GM12878 (cell line): Measurements from ENCODE around the gene BMF. TPM values are rescaled to one million over a fixed set of nuclear protein-coding genes. Genes with fewer than 3 reads are reported as not detected.

Experiments
- ATAC-seq: fragments of 200-7000 bp; cut with Tn5 transposase; 3 replicates; pipeline ENCODE4 v1.9.1; 2020; ENCODE audit warnings: mild to moderate bottlenecking, moderate library complexity
- BruUV-seq: library from RNA; stranded (reverse); fragments of 400-500 nt; replicated peaks from 2 replicates; lab custom pipeline; 2021; lab: Mats Ljungman, UMichigan
- CTCF ChIA-PET: fragments of 300-600 bp; sonication (Branson Sonifier 250); formaldehyde crosslinking; extraction: SDS; loops from one replicate; lab custom pipeline; 2021; ENCODE audit warnings: inconsistent platforms; lab: Yijun Ruan, JAX
- POLR2A ChIA-PET: fragments of 350-600 bp; formaldehyde crosslinking; extraction: SDS; loops from one replicate; lab custom pipeline; 2021; ENCODE audit warnings: inconsistent platforms; lab: Charles Lee
- RAD21 ChIA-PET: fragments of 300-600 bp; sonication (Branson Sonifier 250); formaldehyde crosslinking; loops from one replicate; lab custom pipeline; 2023; ENCODE audit warnings: antibody characterized with exemption; ENCODE audit not compliant: unreplicated experiment; lab: Charles Lee
- SMC1A ChIA-PET: fragments of 300-600 bp; sonication (Branson Sonifier 250); formaldehyde crosslinking; loops from one replicate; lab custom pipeline; 2023; ENCODE audit not compliant: unreplicated experiment, uncharacterized antibody; lab: Charles Lee
- DNase-seq: peaks from one replicate; pipeline ENCODE4 v3.0.0-alpha.2; 2011; ENCODE audit warnings: low read depth, low spot score
- FAIRE-seq: peaks from 3 replicates; lab custom pipeline; 2011; peaks lifted over from hg19 to GRCh38; lab: Jason Lieb, UNC
- H2AFZ ChIP-seq: 2 replicates; pipeline ENCODE4 v1.6.0; 2011; ENCODE audit warnings: low read depth, low read length, control low read depth; ENCODE audit not compliant: control insufficient read depth
- H3K27ac ChIP-seq: 2 replicates; pipeline ENCODE4 v1.5.1; 2011; ENCODE audit warnings: control low read depth; ENCODE audit not compliant: control insufficient read depth, insufficient read depth
- H3K27me3 ChIP-seq, 2 experiments: replicated peaks in 1 of 2; 2 replicates each; pipeline versions ENCODE4 v1.6.0 to v1.6.1; 2011; ENCODE audit warnings: low read length in 1 of 2; ENCODE audit not compliant: control insufficient read depth in 2 of 2, insufficient read depth in 2 of 2
- H3K36me3 ChIP-seq, 2 experiments: 2 replicates each; pipeline ENCODE4 v1.5.1; 2011; ENCODE audit warnings: low read length in 1 of 2; ENCODE audit not compliant: control insufficient read depth in 2 of 2, insufficient read depth in 2 of 2
- H3K4me1 ChIP-seq: 2 replicates; pipeline ENCODE4 v1.6.1; 2011; ENCODE audit warnings: mild to moderate bottlenecking, low read length, moderate library complexity, mixed read lengths; ENCODE audit not compliant: control insufficient read depth, insufficient read depth
- H3K4me2 ChIP-seq: 2 replicates; pipeline ENCODE4 v1.6.0; 2011; ENCODE audit warnings: control low read depth; ENCODE audit not compliant: control insufficient read depth, insufficient read depth
- H3K4me3 ChIP-seq: fragments of 200-600 bp; sonication (generic); 2 replicates; pipeline ENCODE4 v1.5.1; 2016
- H3K79me2 ChIP-seq: 2 replicates; pipeline ENCODE4 v1.6.0; 2011; ENCODE audit warnings: low read length; ENCODE audit not compliant: control insufficient read depth, insufficient read depth
- H3K9ac ChIP-seq: 2 replicates; pipeline ENCODE4 v1.8.0; 2011; ENCODE audit warnings: low read length, control low read depth, mixed read lengths; ENCODE audit not compliant: control insufficient read depth, insufficient read depth
- H3K9me3 ChIP-seq: replicated peaks from 3 replicates; pipeline ENCODE4 v1.5.1; 2011; ENCODE audit warnings: mild to moderate bottlenecking, low read length; ENCODE audit not compliant: control insufficient read depth, insufficient read depth
- H4K20me1 ChIP-seq: 2 replicates; pipeline ENCODE4 v1.6.0; 2011; ENCODE audit not compliant: control insufficient read depth, insufficient read depth
- POLR2A ChIP-seq: IDR thresholded peaks from 2 replicates; pipeline ENCODE4 v1.6.1; 2011; ENCODE audit warnings: low read depth, mild to moderate bottlenecking, low read length
- POLR2AphosphoS2 ChIP-seq: IDR thresholded peaks from 2 replicates; pipeline ENCODE4 v1.6.1; 2011; ENCODE audit warnings: low read depth, mild to moderate bottlenecking, low read length, improper control_type of control experiment, moderate library complexity
- STAT1 ChIP-seq: fragments of 450-650 bp; conservative IDR thresholded peaks from 2 replicates; pipeline ENCODE4 v1.6.1; 2014; ENCODE audit warnings: antibody characterized with exemption, mild to moderate bottlenecking
- YBX1 ChIP-seq: fragments of 450-650 bp; IDR thresholded peaks from 2 replicates; pipeline ENCODE4 v1.6.1; 2016; ENCODE audit warnings: antibody characterized with exemption
- WGBS: methylation state at CpG from one replicate; pipeline ENCODE4 v1.1.6; 2016; ENCODE audit warnings: low lambda C conversion rate; ENCODE audit not compliant: insufficient replicate concordance, insufficient coverage; ENCODE audit errors: missing lambda C conversion rate; 5-methylcytosine and 5-hydroxymethylcytosine counted together
- in situ Hi-C: fragments of 300-500 bp; cut with MboI; formaldehyde crosslinking; loops from 9 replicates; pipeline ENCODE4 v1.14.3; 2018; ENCODE audit warnings: mixed read lengths
- intact Hi-C: fragments of 100-400 bp; cut with micrococcal nuclease; formaldehyde crosslinking; loops from one replicate; pipeline ENCODE4 v1.14.2; 2022; ENCODE audit not compliant: unreplicated experiment
- polyA plus RNA-seq, 11 experiments: library from polyadenylated mRNA; depleted of rRNA in 4 of 11; unstranded in 6 of 11; stranded (reverse) in 5 of 11; fragments of >200 nt; fragmentation: Nextera tagmentation in 4 of 11; fragmentation: Illumina TruSeq in 1 of 11; extraction: Ambion mirVana in 4 of 11; extraction: Trizol in 1 of 11; gene quantifications; 1 replicate in 1 of 11; 2 replicates in 10 of 11; pipeline versions ENCODE4 v1.2.1 to v1.2.3, GENCODE V29; 2011 to 2016; ENCODE audit warnings: inconsistent platforms in 2 of 11, missing spikeins in 2 of 11, low read depth in 1 of 11
- total RNA-seq, 4 experiments: library from RNA; depleted of rRNA in 3 of 4; stranded (reverse); fragments of >200 nt in 3 of 4; fragmentation: Illumina TruSeq in 1 of 4; extraction: Trizol in 1 of 4; gene quantifications; 2 replicates each; pipeline versions ENCODE4 v1.2.1 to v1.2.3, GENCODE V29; 2013 to 2021

Gene BMF
- total and polyA plus RNA-seq, 10 of the 15 experiments (the other 5 are each of a cell fraction or from before 2014, with no cell fraction given): 0.82 to 34.9 (median 16.9) TPM

- no peak for FAIRE-seq
- SMC1A ChIA-PET: interaction anchor here (2.0 to 43.9 kb wide), 2 partner anchors 16 to 43 kb away, joined by 6 to 981 read pairs; partner anchors contain the start of gene BMF
Observed at GRCh38 chr15:40087991-40088928, 20.4 kb downstream of the BMF start.

More at GRCh38 chr15:40087991-40088928, 20.4 kb downstream of the BMF start:
- Histone ChIP-seq H3K4me2 (no peak overlapping the region), H3K36me3 (peaks cover 17 to 19% of the 10 kb centered on the region in 2 experiments), H3K9me3 (no peaks in the 10 kb centered on the region), H3K4me1 (peaks cover 12% of the 10 kb centered on the region), H2AFZ (no peak overlapping the region), H4K20me1 (no peaks in the 10 kb centered on the region), H3K27ac (no peak overlapping the region), H3K4me3 (no peak overlapping the region), H3K79me2 (peaks cover 3% of the 10 kb centered on the region; the same call in 1 of the 2 replicates), H3K9ac (no peak overlapping the region), H3K27me3 (no peaks in the 10 kb centered on the region)
- ChIA-PET POLR2A (interaction anchor here (1.0 to 1.6 kb wide), 5 partner anchors 13 to 34 kb away, joined by 3 to 6 read pairs (median 3); no protein-coding TSS in a partner anchor), RAD21 (interaction anchor here (0.6 to 1.0 kb wide), 2 partner anchors 15 to 114 kb away, joined by 3 read pairs; no protein-coding TSS in a partner anchor), CTCF (interaction anchor here (1.6 to 3.1 kb wide), 4 partner anchors 9 to 42 kb away, joined by 5 to 20 read pairs (median 9); no protein-coding TSS in a partner anchor)
- ATAC-seq: no peak; the same call in 2 of the 3 replicates
- WGBS: 82% methylated on average over 9 of the region's 9 CpGs
- intact Hi-C loops (no loop called here), in situ Hi-C loops (no loop called here)
- DNase-seq: no peak
- BruUV-seq: TSS peak; percentile 37
- TF ChIP-seq POLR2AphosphoS2: 0 out of 2 replicates have a peak, but pooled peaks have one; percentile 30
- TF ChIP-seq YBX1: no peak
- TF ChIP-seq STAT1: no peak
- TF ChIP-seq POLR2A: peak; percentile 56; the same call in 1 of the 2 replicates
